ENCODE measurements around the gene CFAP68. TPM values are rescaled to one million over a fixed set of nuclear protein-coding genes. Genes with fewer than 3 reads are reported as not detected.

CFAP68 gene
- total and polyA plus RNA-seq, 2 of the 13 experiments (the other 11 are each of a cell fraction or from before 2014, with no cell fraction given) = 22.2 to 25.6 TPM

DNA sequence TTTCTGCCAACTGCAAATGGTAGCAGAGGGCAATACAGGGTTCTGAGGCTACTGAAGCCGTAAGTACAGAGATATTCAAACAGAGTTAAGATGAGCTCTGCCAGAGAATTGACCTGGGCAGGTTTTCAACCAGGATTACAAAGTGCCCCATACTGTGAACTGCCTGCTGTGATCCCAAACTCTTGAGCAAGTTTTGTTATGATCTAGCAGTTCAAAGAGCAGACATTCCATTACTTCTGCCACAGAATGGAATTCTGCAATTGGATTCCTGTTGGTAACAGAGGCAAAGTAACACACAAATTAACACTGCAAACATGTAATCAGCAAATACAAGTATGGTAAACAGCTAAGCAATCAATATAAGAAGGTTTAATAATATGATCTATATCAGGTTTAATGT is 39.2 kb upstream of the CFAP68 start (continued):
- TF ChIP-seq, protein P1, sequence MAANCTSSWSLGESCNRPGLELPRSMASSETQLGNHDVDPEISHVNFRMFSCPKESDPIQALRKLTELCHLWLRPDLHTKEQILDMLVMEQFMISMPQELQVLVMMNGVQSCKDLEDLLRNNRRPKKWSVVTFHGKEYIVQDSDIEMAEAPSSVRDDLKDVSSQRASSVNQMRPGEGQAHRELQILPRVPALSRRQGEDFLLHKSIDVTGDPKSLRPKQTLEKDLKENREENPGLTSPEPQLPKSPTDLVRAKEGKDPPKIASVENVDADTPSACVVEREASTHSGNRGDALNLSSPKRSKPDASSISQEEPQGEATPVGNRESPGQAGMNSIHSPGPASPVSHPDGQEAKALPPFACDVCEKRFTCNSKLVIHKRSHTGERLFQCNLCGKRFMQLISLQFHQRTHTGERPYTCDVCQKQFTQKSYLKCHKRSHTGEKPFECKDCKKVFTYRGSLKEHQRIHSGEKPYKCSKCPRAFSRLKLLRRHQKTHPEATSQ (CRISPR knock-in tag; IDR thresholded peaks at IDR 0.05; ENCODE audit: borderline replicate concordance) = peak; percentile 63; the same call in 1 of the 2 replicates
- TF ChIP-seq ZGPAT (CRISPR knock-in tag; IDR thresholded peaks at IDR 0.05) (peak; percentile 60; the same call in 1 of the 2 replicates), ZKSCAN8 (CRISPR knock-in tag; IDR thresholded peaks at IDR 0.05; ENCODE audit: borderline replicate concordance) (peak; percentile 69; the same call in 1 of the 2 replicates), ZNF556 (CRISPR knock-in tag; IDR thresholded peaks at IDR 0.05; ENCODE audit: borderline replicate concordance) (no peak), MXD1 (CRISPR knock-in tag; IDR thresholded peaks at IDR 0.05) (no peak), KDM5B (CRISPR knock-in tag; IDR thresholded peaks at IDR 0.05; ENCODE audit: borderline replicate concordance) (no peak), ATF2 (CRISPR knock-in tag; IDR thresholded peaks at IDR 0.05) (no peak), HDAC1 (CRISPR knock-in tag; IDR thresholded peaks at IDR 0.05) (peak; percentile 66; the same call in 1 of the 2 replicates), ZNF850 (CRISPR knock-in tag; conservative IDR thresholded peaks at IDR 0.05) (no peak), ZNF101 (CRISPR knock-in tag; IDR thresholded peaks at IDR 0.05; ENCODE audit: borderline replicate concordance, low read depth) (no peak), TBP (CRISPR knock-in tag; IDR thresholded peaks at IDR 0.05) (no peak), ZBTB37 (CRISPR knock-in tag; IDR thresholded peaks at IDR 0.05) (peak; percentile 52; the same call in 1 of the 2 replicates)
- TF ChIP-seq, protein P2, sequence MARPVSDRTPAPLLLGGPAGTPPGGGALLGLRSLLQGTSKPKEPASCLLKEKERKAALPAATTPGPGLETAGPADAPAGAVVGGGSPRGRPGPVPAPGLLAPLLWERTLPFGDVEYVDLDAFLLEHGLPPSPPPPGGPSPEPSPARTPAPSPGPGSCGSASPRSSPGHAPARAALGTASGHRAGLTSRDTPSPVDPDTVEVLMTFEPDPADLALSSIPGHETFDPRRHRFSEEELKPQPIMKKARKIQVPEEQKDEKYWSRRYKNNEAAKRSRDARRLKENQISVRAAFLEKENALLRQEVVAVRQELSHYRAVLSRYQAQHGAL (CRISPR knock-in tag; IDR thresholded peaks at IDR 0.05; ENCODE audit: not compliant biosample characterization) = no peak
- TF ChIP-seq, protein P3, sequence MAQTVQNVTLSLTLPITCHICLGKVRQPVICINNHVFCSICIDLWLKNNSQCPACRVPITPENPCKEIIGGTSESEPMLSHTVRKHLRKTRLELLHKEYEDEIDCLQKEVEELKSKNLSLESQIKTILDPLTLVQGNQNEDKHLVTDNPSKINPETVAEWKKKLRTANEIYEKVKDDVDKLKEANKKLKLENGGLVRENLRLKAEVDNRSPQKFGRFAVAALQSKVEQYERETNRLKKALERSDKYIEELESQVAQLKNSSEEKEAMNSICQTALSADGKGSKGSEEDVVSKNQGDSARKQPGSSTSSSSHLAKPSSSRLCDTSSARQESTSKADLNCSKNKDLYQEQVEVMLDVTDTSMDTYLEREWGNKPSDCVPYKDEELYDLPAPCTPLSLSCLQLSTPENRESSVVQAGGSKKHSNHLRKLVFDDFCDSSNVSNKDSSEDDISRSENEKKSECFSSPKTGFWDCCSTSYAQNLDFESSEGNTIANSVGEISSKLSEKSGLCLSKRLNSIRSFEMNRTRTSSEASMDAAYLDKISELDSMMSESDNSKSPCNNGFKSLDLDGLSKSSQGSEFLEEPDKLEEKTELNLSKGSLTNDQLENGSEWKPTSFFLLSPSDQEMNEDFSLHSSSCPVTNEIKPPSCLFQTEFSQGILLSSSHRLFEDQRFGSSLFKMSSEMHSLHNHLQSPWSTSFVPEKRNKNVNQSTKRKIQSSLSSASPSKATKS (CRISPR knock-in tag; IDR thresholded peaks at IDR 0.05) = no peak
